ENCODE measurements around the gene LRRC40.
"Not testable (repeated sequence)": the region's sequence is repeated elsewhere in the genome, so short reads cannot be mapped to it uniquely, and the experiment has no call there.

LRRC40 gene

GRCh38 chr1:70205434-70206118 is at the start of gene LRRC40:
TSS of gene LRRC40 (minus strand) at chr1:70205579. CDS start at chr1:70205540, 39 bp downstream.
- FAIRE-seq = peak; percentile 55

DNA sequence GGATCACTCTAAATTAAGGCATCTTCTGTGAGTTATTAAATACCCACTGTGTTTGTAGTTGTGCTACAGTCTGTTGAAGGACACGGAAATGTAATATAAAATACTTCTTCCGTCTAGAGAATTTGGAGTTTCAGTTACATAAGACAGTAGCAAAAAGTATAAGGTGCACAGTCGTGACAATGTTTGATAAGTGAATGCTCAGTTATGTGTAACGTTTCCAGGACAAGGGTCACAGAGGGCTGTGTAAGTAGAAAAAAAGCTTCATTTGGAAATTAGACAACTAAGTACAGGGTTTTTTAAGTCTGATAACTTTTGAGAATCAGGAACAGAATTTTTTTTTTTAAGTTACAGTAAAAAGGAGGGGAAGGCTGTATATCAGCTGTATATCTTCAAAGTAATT is 43.4 kb upstream of the LRRC40 start:
- no peak for FAIRE-seq

DNA sequence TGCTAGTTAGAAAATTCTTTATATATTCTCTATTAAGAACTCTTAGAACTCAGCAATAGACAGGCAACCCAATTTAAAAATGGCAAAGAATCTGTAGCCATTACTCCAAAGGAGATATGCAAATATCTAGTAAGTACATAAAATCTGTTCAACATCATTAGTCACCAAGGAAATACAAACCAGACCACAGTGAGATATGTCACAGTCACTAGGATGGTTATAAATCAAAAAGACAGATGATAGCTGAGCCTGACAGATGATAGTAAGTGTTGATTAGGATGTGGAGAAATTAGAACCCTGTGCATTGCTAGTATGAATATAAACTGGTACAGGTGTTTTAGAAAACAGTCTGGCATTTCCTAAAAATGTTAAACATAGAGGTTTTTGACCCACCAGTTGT is 42.4 kb upstream of the LRRC40 start:
- no peak for FAIRE-seq

DNA sequence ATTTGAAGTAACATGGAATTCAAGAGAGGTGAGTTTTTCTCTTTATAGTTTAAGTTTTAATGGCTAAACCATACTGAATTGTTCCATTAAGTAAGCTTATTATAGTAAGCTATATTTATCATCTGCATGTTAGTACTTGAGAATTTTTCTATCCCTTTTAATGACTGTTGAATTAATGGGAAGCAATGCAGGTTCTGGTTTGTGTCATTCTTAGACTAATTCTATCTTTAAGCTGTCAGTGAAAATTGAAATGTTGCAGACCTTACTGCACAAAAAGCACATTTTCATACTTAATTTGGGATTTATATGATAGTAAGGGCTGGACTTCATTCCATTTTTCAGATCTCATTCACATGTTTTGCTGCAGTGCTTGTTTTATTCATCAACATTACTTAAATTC is 41.7 kb upstream of the LRRC40 start:
- no peak for FAIRE-seq

DNA sequence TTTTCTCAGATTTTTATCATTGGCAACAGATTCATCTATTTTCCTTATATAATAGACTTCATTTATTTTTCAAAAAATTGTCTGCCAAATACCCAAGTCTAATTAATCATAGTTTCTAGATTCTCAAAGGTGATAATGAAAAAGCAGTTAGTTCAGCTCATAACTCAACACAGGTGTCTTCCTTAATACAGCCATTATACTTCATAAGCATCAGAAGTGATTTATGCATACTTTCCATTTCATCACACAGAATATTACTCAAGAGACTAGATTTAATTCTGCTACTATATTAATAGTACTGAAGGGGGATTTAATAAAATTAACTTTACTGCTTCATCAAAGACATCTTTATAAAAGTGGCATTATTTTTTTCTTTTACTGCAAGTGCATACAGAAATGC is 34.6 kb upstream of the LRRC40 start:
- FAIRE-seq = peak; percentile 32

- FAIRE-seq = peak; percentile 49
These were observed 29.4 kb upstream of the LRRC40 start for GRCh38 chr1:70234733-70235132.

DNA sequence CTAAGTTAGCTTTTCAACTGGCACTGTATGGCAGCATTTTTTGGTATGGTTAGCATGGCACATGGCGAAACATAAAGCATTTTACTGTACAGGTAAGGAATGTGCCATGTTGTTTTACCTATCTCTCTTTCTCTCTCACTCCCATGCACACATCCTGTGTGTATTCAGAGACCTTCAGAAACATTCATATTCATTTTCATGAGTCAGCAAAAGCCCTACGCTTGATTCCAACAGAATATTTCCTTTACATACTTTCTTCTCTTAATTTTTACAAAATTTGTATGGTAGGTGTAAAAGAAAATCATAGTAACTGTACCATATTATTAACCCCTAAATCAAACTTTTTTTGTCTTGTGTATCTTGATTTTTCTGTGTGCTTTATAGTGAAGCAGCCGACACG is 26.1 kb upstream of the LRRC40 start:
- FAIRE-seq = no peak

DNA sequence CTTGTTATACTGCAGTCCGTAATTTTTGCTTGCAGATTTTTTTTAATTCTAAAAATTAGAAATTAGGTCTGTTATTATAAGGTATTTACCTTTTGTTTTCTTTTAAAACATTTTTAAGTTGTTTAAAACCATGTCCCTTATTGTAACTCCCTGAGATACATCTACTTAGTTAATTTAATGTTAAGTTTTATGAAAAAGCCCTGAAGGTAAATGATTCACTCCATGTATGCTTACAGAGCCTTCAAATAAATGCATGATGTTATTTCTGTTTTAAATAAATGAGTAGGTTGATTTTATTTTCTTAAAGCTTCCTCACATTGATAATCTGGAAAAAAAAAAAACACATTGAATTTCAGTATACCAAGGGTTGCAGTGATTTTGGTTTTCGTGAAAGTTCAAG is 23.3 kb upstream of the LRRC40 start:
- FAIRE-seq = no peak

DNA sequence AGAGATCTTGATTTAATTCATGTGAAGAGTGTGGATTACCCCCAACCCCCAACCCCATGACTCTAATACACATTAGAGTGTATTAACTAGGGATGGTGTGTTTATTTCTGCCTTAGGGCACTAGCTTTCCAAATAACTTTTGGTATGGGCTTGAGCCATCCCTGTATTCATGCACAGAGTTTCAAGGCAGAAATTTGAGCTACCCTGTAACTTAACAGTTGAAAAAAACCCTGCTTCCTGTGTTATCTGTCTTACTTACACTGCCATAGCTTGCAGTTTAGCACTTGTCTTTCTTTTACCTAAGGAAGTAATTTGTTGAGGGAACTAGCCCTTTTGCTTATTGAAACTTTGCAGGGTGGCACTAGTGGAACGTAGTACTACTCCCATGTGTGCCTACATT is 22.1 kb upstream of the LRRC40 start:
- FAIRE-seq = no peak

GRCh38 chr1:70224954-70225353 is 19.6 kb upstream of the LRRC40 start:
- FAIRE-seq = no peak

- peak; percentile 40 for FAIRE-seq
These were observed 17.4 kb upstream of the LRRC40 start for GRCh38 chr1:70222716-70223235.

GRCh38 chr1:70221238-70222121 is 16.1 kb upstream of the LRRC40 start, which contains the start of gene SRSF11:
TSS of gene SRSF11 (plus strand) at chr1:70221380. CDS start at chr1:70221637, 257 bp downstream.
- FAIRE-seq = peak; percentile 56

- FAIRE-seq = no peak
These were observed 15.3 kb upstream of the LRRC40 start for GRCh38 chr1:70220517-70221237.

- FAIRE-seq = no peak
These were observed 14.6 kb upstream of the LRRC40 start for GRCh38 chr1:70220015-70220414.

DNA sequence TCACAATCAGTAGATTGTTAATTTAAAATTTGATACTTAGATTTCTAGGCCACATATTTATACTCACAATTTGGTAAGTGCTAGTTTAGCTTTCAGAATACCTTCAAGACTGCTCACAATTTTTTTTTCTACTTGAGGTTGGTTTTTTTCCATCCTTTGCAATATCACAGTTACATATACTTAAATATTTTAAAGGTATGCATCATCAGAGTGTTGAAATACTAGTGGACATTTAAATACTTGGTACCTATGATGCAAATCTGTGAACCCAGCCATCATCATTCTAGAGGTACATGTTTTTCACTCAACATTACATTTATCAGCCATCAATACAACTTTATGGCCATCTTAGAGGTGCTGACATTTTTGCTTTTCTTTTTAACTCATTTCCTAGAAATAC is 6.2 kb upstream of the LRRC40 start:
- FAIRE-seq = no peak

DNA sequence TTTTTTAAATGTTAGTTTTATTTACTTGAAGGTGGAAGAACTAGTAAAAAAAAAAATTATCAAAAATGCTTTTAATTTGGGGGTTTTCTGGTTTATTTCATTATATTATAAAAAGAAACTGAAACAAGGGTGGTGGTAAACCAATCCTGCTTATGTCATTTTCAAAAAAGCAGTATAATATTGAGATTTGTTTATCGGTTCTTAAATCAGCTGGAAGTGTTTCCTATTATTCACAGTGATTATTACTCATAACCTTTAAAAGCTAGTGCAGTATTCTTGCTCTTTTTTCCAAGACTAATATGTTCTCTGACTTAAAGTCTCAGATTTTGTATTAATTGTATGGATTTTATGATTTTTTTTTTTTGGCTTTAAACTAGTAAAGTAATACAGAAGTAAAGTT is 5.4 kb upstream of the LRRC40 start:
- peak; percentile 34 for FAIRE-seq

GRCh38 chr1:70208292-70208691 is 2.9 kb upstream of the LRRC40 start:
- no peak for FAIRE-seq

DNA sequence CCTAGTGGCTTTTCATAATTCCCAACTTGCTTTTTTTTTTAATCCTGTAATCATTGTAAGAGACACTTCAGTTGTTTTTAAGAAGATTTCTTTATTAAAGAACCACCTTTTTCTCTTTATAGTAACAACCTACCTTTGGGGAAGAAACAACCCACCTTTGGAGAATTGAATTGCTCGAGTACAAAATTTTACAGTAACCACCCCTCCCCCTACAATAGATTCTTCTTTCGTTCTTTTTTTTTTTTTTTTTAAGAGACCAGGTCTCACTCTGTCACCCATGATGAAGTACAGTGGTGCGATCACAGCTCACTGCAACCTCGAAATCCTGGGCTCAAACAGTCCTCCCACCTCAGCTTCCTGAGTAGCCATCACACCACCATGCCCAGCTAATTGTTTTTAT is 2.1 kb upstream of the LRRC40 start:
- no peak for FAIRE-seq

DNA sequence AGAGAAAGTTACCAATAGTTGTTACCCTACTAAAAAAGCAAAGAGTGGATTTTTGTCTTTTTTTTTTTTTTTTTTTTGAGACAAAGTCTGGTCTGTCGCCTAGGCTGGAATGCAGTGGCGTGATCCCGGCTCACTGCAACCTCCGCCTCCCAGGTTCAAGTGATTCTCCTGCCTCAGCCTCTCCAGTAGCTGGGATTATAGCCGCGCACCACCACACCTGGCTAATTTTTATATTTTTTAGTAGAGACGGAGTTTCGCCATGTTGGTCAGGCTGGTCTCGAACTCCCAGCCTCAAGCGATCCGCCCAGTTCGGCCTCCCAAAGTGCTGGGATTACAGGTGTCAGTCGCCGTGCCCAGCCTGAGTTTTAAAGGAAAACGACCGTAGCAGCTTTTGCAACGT is 1.5 kb upstream of the LRRC40 start:
- not testable (repeated sequence) for FAIRE-seq

- no peak for FAIRE-seq
These were observed 327 bp downstream of the LRRC40 start for GRCh38 chr1:70205071-70205433.

DNA sequence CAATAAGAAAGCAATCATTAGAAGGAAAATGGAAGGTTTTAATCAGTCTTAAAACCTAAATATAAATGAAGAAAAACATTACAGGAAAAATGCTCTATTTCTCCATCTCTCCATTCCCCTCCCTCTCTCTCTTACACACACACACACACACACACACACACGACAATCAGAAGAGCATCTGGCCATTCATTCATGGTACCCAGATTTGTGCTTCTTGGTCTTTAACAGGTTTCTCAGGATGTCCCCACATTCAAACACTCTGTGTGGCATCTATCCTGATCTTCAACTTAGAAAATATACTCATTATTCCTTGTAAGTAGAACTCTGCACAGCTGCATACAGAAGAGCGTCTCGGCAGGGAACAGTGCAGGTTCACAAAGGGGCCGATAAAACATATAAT is 779 bp downstream of the LRRC40 start:
- FAIRE-seq = no peak

DNA sequence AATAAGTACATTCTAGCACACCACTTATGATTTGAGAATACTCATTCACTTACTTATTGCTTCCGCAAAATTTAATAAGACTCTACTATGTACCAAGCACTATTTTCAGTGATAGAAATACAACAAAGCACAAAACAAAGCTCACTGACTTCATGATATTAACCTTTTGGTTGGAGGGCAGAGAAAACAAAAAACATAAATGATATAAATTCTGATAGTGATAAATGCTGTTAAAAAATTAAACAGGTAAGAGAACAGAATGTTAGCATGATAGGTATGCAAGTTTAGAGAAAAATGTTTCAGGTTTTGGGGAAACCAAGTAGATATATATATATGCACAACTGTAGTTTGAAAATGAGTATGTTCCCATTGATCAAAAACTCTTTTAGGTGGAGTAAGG is 1.2 kb downstream of the LRRC40 start:
- no peak for FAIRE-seq

DNA sequence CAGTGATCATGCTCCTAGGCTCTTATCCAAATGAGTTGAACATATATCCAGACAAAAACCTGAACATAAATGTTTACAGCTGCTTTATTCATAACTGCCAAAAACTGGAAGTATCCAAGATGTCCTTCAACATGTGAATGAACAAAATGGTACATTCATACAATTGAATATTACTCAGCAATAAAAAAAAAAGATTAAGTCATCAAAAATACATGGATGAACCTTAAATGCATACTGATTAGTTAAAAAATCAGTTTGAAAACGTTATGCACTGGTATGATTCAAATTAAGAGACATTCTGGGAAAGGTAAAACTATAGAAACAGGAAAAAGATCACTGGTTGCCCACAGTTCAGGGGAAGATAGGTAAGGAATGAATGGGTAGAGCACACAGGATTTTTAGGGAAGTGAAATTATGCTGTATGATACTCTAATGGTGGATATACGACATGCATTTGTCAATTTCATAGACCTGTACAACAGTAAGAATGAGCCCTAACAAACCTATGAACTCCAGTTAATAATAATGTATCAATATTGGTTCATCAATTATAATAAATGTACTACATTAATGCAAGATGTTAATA is 3.1 kb downstream of the LRRC40 start:
- FAIRE-seq = no peak
